PC-3 (cell line): Measurements from ENCODE around the gene ZNF366. TPM values are rescaled to one million over a fixed set of nuclear protein-coding genes. Genes with fewer than 3 reads are reported as not detected.

ENCODE experiments used
- ATAC-seq: fragments of 200-7000 bp; cut with Tn5 transposase; 2 replicates; pipeline ENCODE4 v1.9.1; 2020; ENCODE audit warnings: mild to moderate bottlenecking, moderate library complexity
- BruUV-seq: library from RNA; stranded (reverse); fragments of 400-500 nt; replicated peaks from 2 replicates; lab custom pipeline; 2021; lab: Mats Ljungman, UMichigan
- CTCF ChIA-PET: fragments of 300-600 bp; sonication (Branson Sonifier 250); formaldehyde crosslinking; loops from one replicate; lab custom pipeline; 2022; ENCODE audit warnings: antibody characterized with exemption; lab: Charles Lee
- POLR2A ChIA-PET: fragments of 300-600 bp; sonication (Branson Sonifier 250); formaldehyde crosslinking; loops from one replicate; lab custom pipeline; 2022; ENCODE audit warnings: antibody characterized with exemption; ENCODE audit not compliant: unreplicated experiment; lab: Charles Lee
- DNase-seq: peaks from one replicate; pipeline ENCODE4 v3.0.0-alpha.2; 2015
- H2AFZ ChIP-seq: fragments of 300-600 bp; sonication (generic); 2 replicates; pipeline ENCODE4 v1.6.0; 2016; ENCODE audit warnings: antibody characterized with exemption, low read length
- H3F3A ChIP-seq: fragments of 300-600 bp; sonication (generic); one replicate; pipeline ENCODE4 v1.6.0; 2017; ENCODE audit warnings: antibody characterized with exemption, low read length, control low read depth, mild to moderate bottlenecking; ENCODE audit not compliant: unreplicated experiment
- H3K27ac ChIP-seq: fragments of 300-600 bp; sonication (generic); 2 replicates; pipeline ENCODE4 v1.5.1; 2016; ENCODE audit warnings: mild to moderate bottlenecking, low read length
- H3K27me3 ChIP-seq: fragments of 300-600 bp; sonication (generic); 2 replicates; pipeline ENCODE4 v1.6.1; 2016; ENCODE audit warnings: low read length, mixed read lengths
- H3K36me3 ChIP-seq: fragments of 300-600 bp; sonication (generic); 2 replicates; pipeline ENCODE4 v1.6.1; 2016; ENCODE audit warnings: low read depth, mixed run types, low read length, mixed read lengths
- H3K4me1 ChIP-seq: fragments of 300-600 bp; sonication (generic); 2 replicates; pipeline ENCODE4 v1.5.1; 2016; ENCODE audit warnings: low read length; ENCODE audit not compliant: insufficient read depth
- H3K4me2 ChIP-seq: fragments of 300-600 bp; sonication (generic); 2 replicates; pipeline ENCODE4 v1.6.0; 2016; ENCODE audit warnings: low read length
- H3K4me3 ChIP-seq: fragments of 300-600 bp; sonication (generic); 2 replicates; pipeline ENCODE4 v1.5.1; 2016; ENCODE audit warnings: mild to moderate bottlenecking, low read length, mixed read lengths
- H3K79me2 ChIP-seq: fragments of 300-600 bp; sonication (generic); 2 replicates; pipeline ENCODE4 v1.6.1; 2017; ENCODE audit warnings: low read length, mixed read lengths
- H3K9ac ChIP-seq: fragments of 300-600 bp; sonication (generic); 2 replicates; pipeline ENCODE4 v1.6.0; 2016; ENCODE audit warnings: mild to moderate bottlenecking, low read length
- H3K9me2 ChIP-seq: fragments of 300-600 bp; sonication (generic); replicated peaks from 2 replicates; pipeline ENCODE4 v1.6.1; 2016; ENCODE audit warnings: mixed run types, low read length, mixed read lengths
- H3K9me3 ChIP-seq: fragments of 300-600 bp; sonication (generic); 2 replicates; pipeline ENCODE4 v1.6.1; 2016; ENCODE audit warnings: low read length, mixed read lengths
- H4K20me1 ChIP-seq: fragments of 300-600 bp; sonication (generic); 2 replicates; pipeline ENCODE4 v1.6.1; 2016; ENCODE audit warnings: low read length, mixed read lengths
- EZH2 ChIP-seq: fragments of 300-600 bp; sonication (generic); IDR thresholded peaks from one replicate; pipeline ENCODE4 v1.6.1; 2017; ENCODE audit warnings: antibody characterized with exemption, mild to moderate bottlenecking, low read length; ENCODE audit not compliant: unreplicated experiment
- EZH2phosphoT487 ChIP-seq: fragments of 300-600 bp; sonication (generic); IDR thresholded peaks from 2 replicates; pipeline ENCODE4 v1.6.1; 2018; ENCODE audit warnings: mild to moderate bottlenecking, antibody characterized with exemption, low read length, borderline replicate concordance
- intact Hi-C: fragments of 100-400 bp; cut with micrococcal nuclease; formaldehyde crosslinking; loops from 2 replicates; pipeline ENCODE4 v1.9.0; 2023
- total RNA-seq: library from RNA; depleted of rRNA; stranded (reverse); fragments of >200 nt; gene quantifications from 2 replicates; pipeline ENCODE4 v1.2.3, GENCODE V29; 2014
- TF ChIP-seq, protein P1 (sequence below): fragments of 300-600 bp; sonication (generic); conservative IDR thresholded peaks from 2 replicates; pipeline ENCODE4 v1.5.1; 2017; ENCODE audit warnings: antibody characterized with exemption, low read depth, mild to moderate bottlenecking, low read length

The ZNF366 gene
- total RNA-seq, 1 experiment from 2014 or later: not detected

- H3K27ac ChIP-seq: no peak overlapping the region
- CTCF ChIA-PET: no interaction called here
- DNase-seq: no peak
- no peak overlapping the region for H2AFZ ChIP-seq
- no peak overlapping the region for H3K4me3 ChIP-seq
- no peak overlapping the region for H3K9ac ChIP-seq
- no peak for ATAC-seq
- H3K36me3 ChIP-seq: no peaks in the 10 kb centered on the region
- no peaks in the 10 kb centered on the region for H3K27me3 ChIP-seq
- no peaks in the 10 kb centered on the region for H4K20me1 ChIP-seq
- TF ChIP-seq EZH2phosphoT487: no peak
- no peak for TF ChIP-seq EZH2
- TF ChIP-seq, protein P1, sequence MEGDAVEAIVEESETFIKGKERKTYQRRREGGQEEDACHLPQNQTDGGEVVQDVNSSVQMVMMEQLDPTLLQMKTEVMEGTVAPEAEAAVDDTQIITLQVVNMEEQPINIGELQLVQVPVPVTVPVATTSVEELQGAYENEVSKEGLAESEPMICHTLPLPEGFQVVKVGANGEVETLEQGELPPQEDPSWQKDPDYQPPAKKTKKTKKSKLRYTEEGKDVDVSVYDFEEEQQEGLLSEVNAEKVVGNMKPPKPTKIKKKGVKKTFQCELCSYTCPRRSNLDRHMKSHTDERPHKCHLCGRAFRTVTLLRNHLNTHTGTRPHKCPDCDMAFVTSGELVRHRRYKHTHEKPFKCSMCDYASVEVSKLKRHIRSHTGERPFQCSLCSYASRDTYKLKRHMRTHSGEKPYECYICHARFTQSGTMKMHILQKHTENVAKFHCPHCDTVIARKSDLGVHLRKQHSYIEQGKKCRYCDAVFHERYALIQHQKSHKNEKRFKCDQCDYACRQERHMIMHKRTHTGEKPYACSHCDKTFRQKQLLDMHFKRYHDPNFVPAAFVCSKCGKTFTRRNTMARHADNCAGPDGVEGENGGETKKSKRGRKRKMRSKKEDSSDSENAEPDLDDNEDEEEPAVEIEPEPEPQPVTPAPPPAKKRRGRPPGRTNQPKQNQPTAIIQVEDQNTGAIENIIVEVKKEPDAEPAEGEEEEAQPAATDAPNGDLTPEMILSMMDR: no peak
- peaks cover 5% of the 10 kb centered on the region for H3F3A ChIP-seq
- peaks cover 47% of the 10 kb centered on the region for H3K4me1 ChIP-seq
- no peaks in the 10 kb centered on the region for H3K9me3 ChIP-seq
- POLR2A ChIA-PET: no interaction called here
- intact Hi-C loops: no loop called here
- H3K79me2 ChIP-seq: no peaks in the 10 kb centered on the region
- no TSS peak for BruUV-seq
- H3K9me2 ChIP-seq: no peaks in the 10 kb centered on the region
- no peak overlapping the region for H3K4me2 ChIP-seq
Observed at GRCh38 chr5:72509401-72509800, 2.2 kb upstream of the ZNF366 start.

GRCh38 chr5:72508241-72509170 lies 1.3 kb upstream of the ZNF366 start:
- intact Hi-C loops: no loop called here
- H3K4me1 ChIP-seq: peaks cover 48% of the 10 kb centered on the region
- no peak overlapping the region for H2AFZ ChIP-seq
- H3K9me3 ChIP-seq: no peaks in the 10 kb centered on the region
- no peaks in the 10 kb centered on the region for H3K79me2 ChIP-seq
- no peaks in the 10 kb centered on the region for H3K36me3 ChIP-seq
- ChIA-PET POLR2A (no interaction called here), CTCF (no interaction called here)
- no peaks in the 10 kb centered on the region for H3K9me2 ChIP-seq
- no peak overlapping the region for H3K4me3 ChIP-seq
- H3K9ac ChIP-seq: no peak overlapping the region
- H3K27me3 ChIP-seq: no peaks in the 10 kb centered on the region
- BruUV-seq: no TSS peak
- no peaks in the 10 kb centered on the region for H4K20me1 ChIP-seq
- H3K4me2 ChIP-seq: no peak overlapping the region
- H3F3A ChIP-seq: peaks cover 5% of the 10 kb centered on the region
- DNase-seq: no peak
- TF ChIP-seq, protein P1: no peak
- TF ChIP-seq EZH2phosphoT487: no peak
- TF ChIP-seq EZH2: no peak
- H3K27ac ChIP-seq: no peak overlapping the region
- ATAC-seq: no peak

DNA sequence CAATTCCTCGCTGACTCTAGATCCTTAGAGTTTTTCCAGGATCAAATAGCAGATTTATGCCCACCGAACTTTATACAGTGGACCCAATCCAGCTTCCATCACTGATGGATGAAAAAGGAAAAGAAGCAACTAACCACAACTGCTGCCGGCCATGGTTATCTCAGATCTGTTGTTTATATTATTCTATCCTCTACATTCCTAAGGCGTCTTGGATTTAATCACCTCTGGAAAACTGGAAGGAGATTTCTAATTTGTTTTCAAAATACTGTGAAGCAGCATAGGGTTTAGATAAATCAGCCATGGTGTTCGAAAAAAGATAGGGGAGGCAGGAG lies 663 bp upstream of the ZNF366 start:
- peaks cover 47% of the 10 kb centered on the region for H3K4me1 ChIP-seq
- CTCF ChIA-PET: no interaction called here
- POLR2A ChIA-PET: no interaction called here

More for the DNA sequence above, 663 bp upstream of the ZNF366 start:
- TF ChIP-seq EZH2 (no peak), EZH2phosphoT487 (no peak)
- TF ChIP-seq, protein P1: no peak
- no peak overlapping the region for H3K4me3 ChIP-seq
- no peaks in the 10 kb centered on the region for H3K9me2 ChIP-seq
- no peak overlapping the region for H3K27ac ChIP-seq
- intact Hi-C loops: no loop called here
- no peak for DNase-seq
- H3K9me3 ChIP-seq: no peaks in the 10 kb centered on the region
- H2AFZ ChIP-seq: no peak overlapping the region
- H3K27me3 ChIP-seq: no peaks in the 10 kb centered on the region
- H3K36me3 ChIP-seq: no peaks in the 10 kb centered on the region
- H4K20me1 ChIP-seq: no peaks in the 10 kb centered on the region
- peaks cover 5% of the 10 kb centered on the region for H3F3A ChIP-seq
- no peaks in the 10 kb centered on the region for H3K79me2 ChIP-seq
- BruUV-seq: no TSS peak
- no peak overlapping the region for H3K4me2 ChIP-seq
- no peak for ATAC-seq
- H3K9ac ChIP-seq: no peak overlapping the region
